Measurements from ENCODE around the gene ATL2. TPM values are rescaled to one million over a fixed set of nuclear protein-coding genes. Genes with fewer than 3 reads are reported as not detected.

The ATL2 gene
- total and polyA plus RNA-seq, 2 donors (not counting 1 experiment from before 2014, with no cell fraction given), result 21.1 to 69.0 TPM

- no CpG with 5 or more reads among the region's 1 CpG for WGBS (ENCODE audit: insufficient coverage)
- H3K27ac Mint-ChIP-seq, result no peak overlapping the region
- no peaks in the 10 kb centered on the region for H3K27me3 Mint-ChIP-seq
- H2AFZ ChIP-seq (ENCODE audit: insufficient read depth, low read depth, low read length, poor library complexity, severe bottlenecking), result no peak overlapping the region
- H3K4me3 ChIP-seq (ENCODE audit: control extremely low read depth in 1 of 5, extremely low read depth in 1 of 5, insufficient read depth in 1 of 5, low read depth in 2 of 5, low read length in 4 of 5), result no peak overlapping the region
- TF ChIP-seq, protein P1, sequence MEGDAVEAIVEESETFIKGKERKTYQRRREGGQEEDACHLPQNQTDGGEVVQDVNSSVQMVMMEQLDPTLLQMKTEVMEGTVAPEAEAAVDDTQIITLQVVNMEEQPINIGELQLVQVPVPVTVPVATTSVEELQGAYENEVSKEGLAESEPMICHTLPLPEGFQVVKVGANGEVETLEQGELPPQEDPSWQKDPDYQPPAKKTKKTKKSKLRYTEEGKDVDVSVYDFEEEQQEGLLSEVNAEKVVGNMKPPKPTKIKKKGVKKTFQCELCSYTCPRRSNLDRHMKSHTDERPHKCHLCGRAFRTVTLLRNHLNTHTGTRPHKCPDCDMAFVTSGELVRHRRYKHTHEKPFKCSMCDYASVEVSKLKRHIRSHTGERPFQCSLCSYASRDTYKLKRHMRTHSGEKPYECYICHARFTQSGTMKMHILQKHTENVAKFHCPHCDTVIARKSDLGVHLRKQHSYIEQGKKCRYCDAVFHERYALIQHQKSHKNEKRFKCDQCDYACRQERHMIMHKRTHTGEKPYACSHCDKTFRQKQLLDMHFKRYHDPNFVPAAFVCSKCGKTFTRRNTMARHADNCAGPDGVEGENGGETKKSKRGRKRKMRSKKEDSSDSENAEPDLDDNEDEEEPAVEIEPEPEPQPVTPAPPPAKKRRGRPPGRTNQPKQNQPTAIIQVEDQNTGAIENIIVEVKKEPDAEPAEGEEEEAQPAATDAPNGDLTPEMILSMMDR (IDR thresholded peaks at IDR 0.05), result no peak
- no peak for TF ChIP-seq EZH2 (IDR thresholded peaks at IDR 0.05; ENCODE audit: borderline replicate concordance, insufficient read depth, low read depth, low read length, poor library complexity, severe bottlenecking)
- CTCF ChIA-PET, result interaction anchor here (0.9 to 1.2 kb wide), 2 partner anchors 34 to 157 kb away, joined by 3 read pairs; no protein-coding TSS in a partner anchor
- POLR2A ChIA-PET, result no interaction called here
- peaks cover 7% of the 10 kb centered on the region for H3K79me2 ChIP-seq (ENCODE audit: control insufficient read depth, insufficient read depth, low read length)
- H3K4me3 Mint-ChIP-seq, result no peak overlapping the region
- intact Hi-C loops (cut with micrococcal nuclease), result no loop called here
- peaks cover 0 to 3% of the 10 kb centered on the region in 2 donors for H3K4me1 ChIP-seq (ENCODE audit: control insufficient read depth in 2 of 2, insufficient read depth in 2 of 2, low read length in 2 of 2)
- no peaks in the 10 kb centered on the region for H3K9me3 Mint-ChIP-seq (ENCODE audit: insufficient read depth)
- H3K4me1 Mint-ChIP-seq, result peaks cover 15% of the 10 kb centered on the region
- no peak overlapping the region for H3K27ac ChIP-seq (ENCODE audit: low read length in 2 of 2)
- DNase-seq (no peak), ATAC-seq (ENCODE audit: low read depth) (no peak)
- no peak overlapping the region for H3K4me2 ChIP-seq (replicated peaks; ENCODE audit: low read depth, low read length, poor library complexity, severe bottlenecking)
- no peaks in the 10 kb centered on the region for H4K20me1 ChIP-seq (ENCODE audit: control insufficient read depth, insufficient read depth, low read length, poor library complexity, severe bottlenecking)
- no peaks in the 10 kb centered on the region for H3K9me3 ChIP-seq (ENCODE audit: control extremely low read depth in 1 of 3, control insufficient read depth in 2 of 3, insufficient read depth in 1 of 3, low read length in 2 of 3)
- H3K9ac ChIP-seq (ENCODE audit: low read length), result no peak overlapping the region
- H3K27me3 ChIP-seq (replicated peaks in 1 of 4; ENCODE audit: control extremely low read depth in 1 of 4, control insufficient read depth in 3 of 4, insufficient read depth in 4 of 4, low read length in 3 of 4), result no peaks in the 10 kb centered on the region
- peaks cover 0 to 37% of the 10 kb centered on the region in 2 experiments for H3K36me3 ChIP-seq (replicated peaks in 1 of 2; ENCODE audit: control extremely low read depth in 1 of 2, control insufficient read depth in 1 of 2, extremely low read depth in 1 of 2, insufficient read depth in 2 of 2, low read length in 1 of 2)
Observed at GRCh38 chr2:38308821-38309220, 68.3 kb downstream of the ATL2 start.

GRCh38 chr2:38301969-38302702 is 74.9 kb downstream of the ATL2 start:
- Histone ChIP-seq H4K20me1 (ENCODE audit: control insufficient read depth, insufficient read depth, low read length, poor library complexity, severe bottlenecking) (no peaks in the 10 kb centered on the region), H3K9ac (ENCODE audit: low read length) (no peak overlapping the region), H3K36me3 (replicated peaks in 1 of 2; ENCODE audit: control extremely low read depth in 1 of 2, control insufficient read depth in 1 of 2, extremely low read depth in 1 of 2, insufficient read depth in 2 of 2, low read length in 1 of 2) (peaks cover 6 to 39% of the 10 kb centered on the region in 2 experiments), H3K4me3 (ENCODE audit: control extremely low read depth in 1 of 5, extremely low read depth in 1 of 5, insufficient read depth in 1 of 5, low read depth in 2 of 5, low read length in 4 of 5) (no peak overlapping the region), H3K4me2 (replicated peaks; ENCODE audit: low read depth, low read length, poor library complexity, severe bottlenecking) (no peak overlapping the region), H3K79me2 (ENCODE audit: control insufficient read depth, insufficient read depth, low read length) (peaks cover 7% of the 10 kb centered on the region), H2AFZ (ENCODE audit: insufficient read depth, low read depth, low read length, poor library complexity, severe bottlenecking) (no peak overlapping the region), H3K4me1 (ENCODE audit: control insufficient read depth in 2 of 2, insufficient read depth in 2 of 2, low read length in 2 of 2) (peaks cover 11% of the 10 kb centered on the region in 2 donors), H3K27ac (ENCODE audit: low read length in 2 of 2) (no peak overlapping the region), H3K9me3 (ENCODE audit: control extremely low read depth in 1 of 3, control insufficient read depth in 2 of 3, insufficient read depth in 1 of 3, low read length in 2 of 3) (no peaks in the 10 kb centered on the region), H3K27me3 (replicated peaks in 1 of 4; ENCODE audit: control extremely low read depth in 1 of 4, control insufficient read depth in 3 of 4, insufficient read depth in 4 of 4, low read length in 3 of 4) (no peaks in the 10 kb centered on the region)
- no peaks in the 10 kb centered on the region for H3K9me3 Mint-ChIP-seq (ENCODE audit: insufficient read depth)
- intact Hi-C loops (cut with micrococcal nuclease), result no loop called here
- ATAC-seq (ENCODE audit: low read depth), result no peak
- WGBS (ENCODE audit: insufficient coverage), result 98% methylated on average over 3 of the region's 3 CpGs
- no peaks in the 10 kb centered on the region for H3K27me3 Mint-ChIP-seq
- no peak overlapping the region for H3K4me3 Mint-ChIP-seq
- CTCF ChIA-PET, result interaction anchor here (0.9 kb wide), 1 partner anchor 13 kb away, joined by 3 read pairs; no protein-coding TSS in a partner anchor
- H3K4me1 Mint-ChIP-seq, result peaks cover 24% of the 10 kb centered on the region
- no peak for TF ChIP-seq EZH2 (IDR thresholded peaks at IDR 0.05; ENCODE audit: borderline replicate concordance, insufficient read depth, low read depth, low read length, poor library complexity, severe bottlenecking)
- TF ChIP-seq, protein P1 (IDR thresholded peaks at IDR 0.05), result no peak
- DNase-seq, result no peak
- POLR2A ChIA-PET, result no interaction called here
- no peak overlapping the region for H3K27ac Mint-ChIP-seq
